ENCODE data around the gene XCR1. TPM values are rescaled to one million over a fixed set of nuclear protein-coding genes. Genes with fewer than 3 reads are reported as not detected.

The XCR1 gene
- total RNA-seq, 6 experiments from 2014 or later: not detected

DNA sequence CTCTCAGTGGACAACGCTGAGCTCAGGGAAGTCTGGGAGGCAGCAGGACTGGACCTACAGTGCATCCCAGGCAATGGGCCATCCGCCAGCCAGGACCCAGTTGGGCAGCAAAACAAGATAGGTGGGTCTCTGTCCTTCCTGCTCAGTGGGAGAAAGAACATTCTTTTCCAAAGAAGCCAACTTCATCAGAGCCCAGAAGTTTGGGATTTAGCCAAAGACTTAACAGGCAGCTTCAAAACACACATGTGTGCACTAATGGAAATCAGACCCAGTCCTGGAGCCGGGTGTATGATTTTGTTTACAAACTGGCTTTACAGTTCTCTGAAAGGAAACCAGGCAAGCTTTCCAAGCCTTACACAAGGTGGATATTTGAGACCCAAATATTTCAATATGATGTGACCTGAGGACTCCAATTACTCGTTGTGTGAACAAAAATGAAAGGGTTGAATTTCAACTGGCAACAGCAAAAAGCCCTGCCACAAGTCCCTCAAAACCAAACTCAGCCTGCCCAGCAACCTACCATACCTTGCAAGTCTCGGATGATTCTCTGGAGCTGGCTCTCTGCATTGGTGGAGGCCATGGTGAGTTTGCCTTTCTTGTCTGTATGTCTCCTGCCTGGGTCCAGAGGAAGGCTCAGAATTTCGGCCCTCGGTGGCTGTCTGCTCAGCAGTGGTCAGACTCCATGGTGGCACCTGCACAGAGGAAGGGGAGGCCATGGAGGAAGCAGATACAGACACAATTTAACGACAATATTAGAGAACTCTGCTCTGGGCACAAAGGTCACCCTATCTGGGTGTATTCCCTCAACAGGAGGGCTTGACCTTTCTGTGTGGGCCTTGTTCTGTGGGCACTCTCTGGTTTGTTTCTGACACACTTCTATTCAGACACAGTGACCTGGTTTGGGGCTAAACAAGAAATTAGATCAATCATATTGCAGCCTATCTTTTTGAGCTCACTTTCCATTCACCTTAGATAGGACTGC is 42.7 kb downstream of the XCR1 start:
- Mint-ChIP-seq H3K36me3 (ENCODE audit: low read depth) (peaks cover 14% of the 10 kb centered on the region), H3K27ac (peak overlapping the region; percentile 38), H3K4me3 (no peak overlapping the region), H3K4me1 (ENCODE audit: low read depth) (peaks cover 72% of the 10 kb centered on the region), H3K9me3 (no peaks in the 10 kb centered on the region), H3K27me3 (ENCODE audit: insufficient read depth) (peaks cover 3% of the 10 kb centered on the region; the same call in 1 of the 2 replicates)
- TF ChIP-seq CTCF (IDR thresholded peaks at IDR 0.05): no peak
- DNase-seq: no peak

DNA sequence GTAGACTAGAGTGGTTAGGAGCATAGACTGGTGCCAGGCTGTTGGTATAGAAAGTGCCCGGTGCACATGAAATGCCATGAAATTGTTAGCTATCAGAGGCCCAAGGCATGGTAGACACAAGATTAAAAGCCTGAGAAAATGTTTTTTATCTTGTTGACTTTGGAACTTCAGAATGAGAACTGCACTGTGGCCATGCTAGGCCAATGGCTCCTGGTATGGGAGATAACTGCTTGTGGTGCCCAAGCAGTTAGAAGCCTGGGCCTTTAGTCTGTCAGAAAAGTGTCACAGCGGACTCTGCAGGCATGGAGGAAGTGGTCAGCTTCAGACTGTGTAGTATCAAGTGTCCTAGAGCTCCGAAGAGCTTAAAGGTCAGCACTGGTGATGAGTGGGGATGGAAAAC is 43.5 kb downstream of the XCR1 start:
- Mint-ChIP-seq H3K4me1 (ENCODE audit: low read depth) (peaks cover 64% of the 10 kb centered on the region), H3K9me3 (no peaks in the 10 kb centered on the region), H3K4me3 (no peak overlapping the region), H3K27ac (no peak overlapping the region), H3K27me3 (ENCODE audit: insufficient read depth) (peaks cover 3% of the 10 kb centered on the region; the same call in 1 of the 2 replicates), H3K36me3 (ENCODE audit: low read depth) (peaks cover 22% of the 10 kb centered on the region)
- no peak for TF ChIP-seq CTCF (IDR thresholded peaks at IDR 0.05)
- DNase-seq: no peak

- peak; percentile 46 for DNase-seq
- Mint-ChIP-seq H3K27ac (peak overlapping the region; percentile 45), H3K4me1 (ENCODE audit: low read depth) (peaks cover 41% of the 10 kb centered on the region), H3K9me3 (no peaks in the 10 kb centered on the region), H3K36me3 (ENCODE audit: low read depth) (peaks cover 40% of the 10 kb centered on the region), H3K4me3 (no peak overlapping the region), H3K27me3 (ENCODE audit: insufficient read depth) (peaks cover 3% of the 10 kb centered on the region; the same call in 1 of the 2 replicates)
- TF ChIP-seq CTCF (IDR thresholded peaks at IDR 0.05): no peak
These were observed 45.8 kb downstream of the XCR1 start for GRCh38 chr3:45981346-45982074.

- Mint-ChIP-seq H3K4me3 (no peak overlapping the region), H3K27ac (peak overlapping the region; percentile 45), H3K27me3 (ENCODE audit: insufficient read depth) (no peaks in the 10 kb centered on the region), H3K36me3 (ENCODE audit: low read depth) (peaks cover 40% of the 10 kb centered on the region), H3K4me1 (ENCODE audit: low read depth) (peaks cover 34% of the 10 kb centered on the region), H3K9me3 (no peaks in the 10 kb centered on the region)
- TF ChIP-seq CTCF (IDR thresholded peaks at IDR 0.05): no peak
- DNase-seq: no peak
These were observed 46.5 kb downstream of the XCR1 start for GRCh38 chr3:45980819-45981218.

- TF ChIP-seq CTCF (IDR thresholded peaks at IDR 0.05): no peak
- Mint-ChIP-seq H3K4me1 (ENCODE audit: low read depth) (peaks cover 29% of the 10 kb centered on the region), H3K27me3 (ENCODE audit: insufficient read depth) (no peaks in the 10 kb centered on the region), H3K36me3 (ENCODE audit: low read depth) (peaks cover 43% of the 10 kb centered on the region), H3K27ac (no peak overlapping the region), H3K9me3 (no peaks in the 10 kb centered on the region), H3K4me3 (no peak overlapping the region)
- DNase-seq: no peak
These were observed 47.0 kb downstream of the XCR1 start for GRCh38 chr3:45980229-45980813.

Measured in HFFc6 (cell line).